ENCODE results near the gene GFER. TPM values are rescaled to one million over a fixed set of nuclear protein-coding genes. Genes with fewer than 3 reads are reported as not detected.

Gene GFER
- total and polyA plus RNA-seq, 9 of the 15 experiments (the other 6 are each of a cell fraction or from before 2014, with no cell fraction given): 4.3 to 53.7 (median 19.8) TPM

DNA sequence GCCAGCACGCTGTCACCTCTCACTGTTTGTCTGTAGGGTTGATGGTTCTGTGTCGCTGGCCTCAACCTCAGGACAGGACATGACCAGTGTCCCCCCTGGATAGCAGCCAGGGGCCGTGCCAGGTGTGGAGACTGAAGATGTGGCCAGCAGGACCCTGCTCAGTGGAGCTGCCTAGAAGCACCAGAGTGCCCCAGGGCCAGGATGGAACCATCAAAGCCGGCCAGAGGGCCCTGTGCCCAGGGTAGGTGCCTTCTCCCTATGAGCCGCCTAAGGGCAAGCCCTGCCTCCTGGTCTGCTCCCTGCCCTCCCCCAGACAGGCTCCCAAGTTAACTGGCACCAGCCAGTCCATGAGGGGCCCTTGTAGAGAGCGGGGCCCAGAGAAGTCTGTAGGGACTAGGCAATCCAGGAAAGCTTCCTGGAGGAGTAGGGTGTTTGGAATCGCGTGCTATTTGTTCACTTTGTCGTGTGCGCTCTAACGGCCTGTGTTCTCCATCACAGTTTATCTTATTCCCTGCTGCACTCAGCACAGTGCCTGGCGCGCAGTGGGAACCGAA is 25.2 kb upstream of the GFER start (continued):
- TF ChIP-seq BCOR (IDR thresholded peaks at IDR 0.05): peak; percentile 91
- no peak for TF ChIP-seq RCOR1 (IDR thresholded peaks at IDR 0.05; ENCODE audit: borderline replicate concordance in 1 of 2, low read depth in 2 of 2, low read length in 2 of 2)
- 0 out of 2 replicates have a peak, but pooled peaks have one; percentile 24 for TF ChIP-seq NBN (IDR thresholded peaks at IDR 0.05; ENCODE audit: low read depth)
- TF ChIP-seq, protein P1, sequence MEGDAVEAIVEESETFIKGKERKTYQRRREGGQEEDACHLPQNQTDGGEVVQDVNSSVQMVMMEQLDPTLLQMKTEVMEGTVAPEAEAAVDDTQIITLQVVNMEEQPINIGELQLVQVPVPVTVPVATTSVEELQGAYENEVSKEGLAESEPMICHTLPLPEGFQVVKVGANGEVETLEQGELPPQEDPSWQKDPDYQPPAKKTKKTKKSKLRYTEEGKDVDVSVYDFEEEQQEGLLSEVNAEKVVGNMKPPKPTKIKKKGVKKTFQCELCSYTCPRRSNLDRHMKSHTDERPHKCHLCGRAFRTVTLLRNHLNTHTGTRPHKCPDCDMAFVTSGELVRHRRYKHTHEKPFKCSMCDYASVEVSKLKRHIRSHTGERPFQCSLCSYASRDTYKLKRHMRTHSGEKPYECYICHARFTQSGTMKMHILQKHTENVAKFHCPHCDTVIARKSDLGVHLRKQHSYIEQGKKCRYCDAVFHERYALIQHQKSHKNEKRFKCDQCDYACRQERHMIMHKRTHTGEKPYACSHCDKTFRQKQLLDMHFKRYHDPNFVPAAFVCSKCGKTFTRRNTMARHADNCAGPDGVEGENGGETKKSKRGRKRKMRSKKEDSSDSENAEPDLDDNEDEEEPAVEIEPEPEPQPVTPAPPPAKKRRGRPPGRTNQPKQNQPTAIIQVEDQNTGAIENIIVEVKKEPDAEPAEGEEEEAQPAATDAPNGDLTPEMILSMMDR (IDR thresholded peaks at IDR 0.05 in 2 of 3, conservative IDR thresholded peaks at IDR 0.05 in 1 of 3; ENCODE audit: insufficient read depth in 2 of 3, low read depth in 1 of 3, low read length in 3 of 3): no peak
- no peak for TF ChIP-seq CEBPB (tag; IDR thresholded peaks at IDR 0.05)
- TF ChIP-seq ZBTB8A (IDR thresholded peaks at IDR 0.05; ENCODE audit: partially characterized antibody): no peak
- no peak for TF ChIP-seq CEBPZ (IDR thresholded peaks at IDR 0.05; ENCODE audit: borderline replicate concordance, low read depth, low read length)
- TF ChIP-seq SMC3 (conservative IDR thresholded peaks at IDR 0.05; ENCODE audit: insufficient read depth, low read depth, low read length): no peak
- peak; percentile 77 for TF ChIP-seq ZNF436 (CRISPR knock-in tag; IDR thresholded peaks at IDR 0.05)
- TF ChIP-seq ZNF121 (CRISPR knock-in tag; conservative IDR thresholded peaks at IDR 0.05): no peak
- no peak for TF ChIP-seq OTX1 (CRISPR knock-in tag; IDR thresholded peaks at IDR 0.05)
- TF ChIP-seq, protein P2, sequence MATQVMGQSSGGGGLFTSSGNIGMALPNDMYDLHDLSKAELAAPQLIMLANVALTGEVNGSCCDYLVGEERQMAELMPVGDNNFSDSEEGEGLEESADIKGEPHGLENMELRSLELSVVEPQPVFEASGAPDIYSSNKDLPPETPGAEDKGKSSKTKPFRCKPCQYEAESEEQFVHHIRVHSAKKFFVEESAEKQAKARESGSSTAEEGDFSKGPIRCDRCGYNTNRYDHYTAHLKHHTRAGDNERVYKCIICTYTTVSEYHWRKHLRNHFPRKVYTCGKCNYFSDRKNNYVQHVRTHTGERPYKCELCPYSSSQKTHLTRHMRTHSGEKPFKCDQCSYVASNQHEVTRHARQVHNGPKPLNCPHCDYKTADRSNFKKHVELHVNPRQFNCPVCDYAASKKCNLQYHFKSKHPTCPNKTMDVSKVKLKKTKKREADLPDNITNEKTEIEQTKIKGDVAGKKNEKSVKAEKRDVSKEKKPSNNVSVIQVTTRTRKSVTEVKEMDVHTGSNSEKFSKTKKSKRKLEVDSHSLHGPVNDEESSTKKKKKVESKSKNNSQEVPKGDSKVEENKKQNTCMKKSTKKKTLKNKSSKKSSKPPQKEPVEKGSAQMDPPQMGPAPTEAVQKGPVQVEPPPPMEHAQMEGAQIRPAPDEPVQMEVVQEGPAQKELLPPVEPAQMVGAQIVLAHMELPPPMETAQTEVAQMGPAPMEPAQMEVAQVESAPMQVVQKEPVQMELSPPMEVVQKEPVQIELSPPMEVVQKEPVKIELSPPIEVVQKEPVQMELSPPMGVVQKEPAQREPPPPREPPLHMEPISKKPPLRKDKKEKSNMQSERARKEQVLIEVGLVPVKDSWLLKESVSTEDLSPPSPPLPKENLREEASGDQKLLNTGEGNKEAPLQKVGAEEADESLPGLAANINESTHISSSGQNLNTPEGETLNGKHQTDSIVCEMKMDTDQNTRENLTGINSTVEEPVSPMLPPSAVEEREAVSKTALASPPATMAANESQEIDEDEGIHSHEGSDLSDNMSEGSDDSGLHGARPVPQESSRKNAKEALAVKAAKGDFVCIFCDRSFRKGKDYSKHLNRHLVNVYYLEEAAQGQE (IDR thresholded peaks at IDR 0.05; ENCODE audit: borderline replicate concordance): no peak
- TF ChIP-seq, protein P2 (CRISPR knock-in tag; IDR thresholded peaks at IDR 0.05; ENCODE audit: low read depth): no peak
- TF ChIP-seq SMAD4 (CRISPR knock-in tag; conservative IDR thresholded peaks at IDR 0.05): no peak
